Gastroesophageal sphincter (tissue), 4 donors: ENCODE results near the gene FHOD3. TPM values are rescaled to one million over a fixed set of nuclear protein-coding genes. Genes with fewer than 3 reads are reported as not detected.

ENCODE experiments used
- ATAC-seq: fragments of 150-250 bp; one replicate; pipeline ENCODE4 v1.9.1; 2016; ENCODE audit warnings: mild to moderate bottlenecking, moderate library complexity
- H3K27ac ChIP-seq, 4 donors: fragments of 200-600 bp; sonication (generic) in 3 of 4; 1 replicate in 3 of 4; 2 replicates in 1 of 4; pipeline ENCODE4 v1.5.1; 2016 to 2019
- H3K27me3 ChIP-seq: fragments of 200-600 bp; sonication (generic); one replicate; pipeline ENCODE4 v1.5.1; 2019
- H3K36me3 ChIP-seq, 2 donors: fragments of 200-600 bp; sonication (generic); one replicate each; pipeline ENCODE4 v1.5.1; 2019; ENCODE audit warnings: control low read depth in 1 of 2
- H3K4me1 ChIP-seq, 3 donors: fragments of 200-600 bp; sonication (generic); 1 replicate in 2 of 3; 2 replicates in 1 of 3; pipeline ENCODE4 v1.5.1; 2016 to 2019; ENCODE audit warnings: control low read depth in 2 of 3
- H3K4me3 ChIP-seq, 2 donors: fragments of 200-600 bp; sonication (generic); one replicate each; pipeline ENCODE4 v1.5.1; 2019; ENCODE audit warnings: mild to moderate bottlenecking in 1 of 2, moderate library complexity in 1 of 2
- H3K9me3 ChIP-seq, 3 donors: fragments of 200-600 bp; sonication (generic); one replicate each; pipeline ENCODE4 v1.5.1; 2017 to 2019; ENCODE audit warnings: control low read depth in 2 of 3
- CTCF ChIP-seq, 4 experiments: fragments of 200-600 bp in 2 of 4; fragments of 450-650 bp in 2 of 4; sonication (generic) in 1 of 4; IDR thresholded peaks; one replicate each; pipeline ENCODE4 v1.5.1; 2017 to 2019; ENCODE audit warnings: antibody characterized with exemption in 4 of 4, mild to moderate bottlenecking in 2 of 4, moderate library complexity in 2 of 4
- EP300 ChIP-seq: sonication (generic); formaldehyde crosslinking; IDR thresholded peaks from one replicate; pipeline ENCODE4 v1.6.1; 2017; ENCODE audit warnings: antibody characterized with exemption, mild to moderate bottlenecking
- POLR2A ChIP-seq, 2 donors: fragments of 450-650 bp; IDR thresholded peaks; one replicate each; pipeline ENCODE4 v1.6.1; 2017; ENCODE audit warnings: antibody characterized with exemption in 2 of 2, mild to moderate bottlenecking in 2 of 2, moderate library complexity in 1 of 2
- POLR2AphosphoS5 ChIP-seq: sonication (generic); formaldehyde crosslinking; IDR thresholded peaks from one replicate; pipeline ENCODE4 v1.6.1; 2017; ENCODE audit warnings: antibody characterized with exemption
- WGBS, 2 donors: methylation state at CpG; one replicate each; pipeline ENCODE4 v1.1.5; 2018; ENCODE audit warnings: low coverage in 1 of 2; 5-methylcytosine and 5-hydroxymethylcytosine counted together
- total RNA-seq, 4 donors: library from RNA; depleted of rRNA; stranded (reverse); fragments of >200 nt; gene quantifications; one replicate each; pipeline ENCODE4 v1.1.0, GENCODE V29; 2016

Gene FHOD3
- total RNA-seq, 4 donors from 2014 or later, result 18.4 to 36.7 (median 30.4) TPM

GRCh38 chr18:36465276-36465675, 167.8 kb downstream of the FHOD3 start:
- TF ChIP-seq POLR2AphosphoS5, result no peak
- no peak for TF ChIP-seq EP300
- TF ChIP-seq CTCF (IDR thresholded peaks at IDR 0.05), result no peak
- no peak for TF ChIP-seq POLR2A (IDR thresholded peaks at IDR 0.05)
- no peak overlapping the region for H3K27ac ChIP-seq

DNA sequence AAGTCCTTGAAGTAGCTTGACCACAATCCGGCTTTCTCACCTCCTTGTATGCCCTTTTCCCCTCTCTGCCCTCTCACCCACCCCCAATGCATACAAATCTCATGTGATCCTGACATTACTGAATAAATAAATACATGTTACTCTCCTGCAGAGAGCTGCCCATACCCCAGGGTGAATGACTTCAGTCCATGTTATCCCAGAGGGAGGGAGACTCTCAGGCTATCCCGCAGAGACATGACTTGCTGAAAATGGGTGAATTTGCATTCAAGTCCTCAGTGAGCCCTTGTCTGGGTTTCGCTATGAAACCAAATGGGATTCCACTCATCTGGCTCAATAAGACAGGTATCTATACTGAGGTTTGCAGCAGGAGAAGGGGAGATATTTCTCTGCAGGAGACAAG, 168.5 kb downstream of the FHOD3 start:
- H3K27me3 ChIP-seq, result no peaks in the 10 kb centered on the region
- ATAC-seq, result no peak
- no peak overlapping the region for H3K4me3 ChIP-seq
- H3K4me1 ChIP-seq, result no peaks in the 10 kb centered on the region
- TF ChIP-seq EP300 (no peak), POLR2A (IDR thresholded peaks at IDR 0.05) (no peak), CTCF (IDR thresholded peaks at IDR 0.05) (no peak), POLR2AphosphoS5 (no peak)
- WGBS, 2 donors, result 72 to 100% methylated on average over 2 of the region's 3 CpGs
- no peak overlapping the region for H3K27ac ChIP-seq
- H3K9me3 ChIP-seq, result no peaks in the 10 kb centered on the region
- no peaks in the 10 kb centered on the region for H3K36me3 ChIP-seq

More at GRCh38 chr18:36465276-36465675, 167.8 kb downstream of the FHOD3 start:
- no peaks in the 10 kb centered on the region for H3K9me3 ChIP-seq
- 71 to 83% methylated on average over 1 to 2 of the region's 6 CpGs for WGBS, 2 donors
- ATAC-seq, result no peak
- no peaks in the 10 kb centered on the region for H3K36me3 ChIP-seq
- no peaks in the 10 kb centered on the region for H3K4me1 ChIP-seq
- no peak overlapping the region for H3K4me3 ChIP-seq
- H3K27me3 ChIP-seq, result no peaks in the 10 kb centered on the region

DNA sequence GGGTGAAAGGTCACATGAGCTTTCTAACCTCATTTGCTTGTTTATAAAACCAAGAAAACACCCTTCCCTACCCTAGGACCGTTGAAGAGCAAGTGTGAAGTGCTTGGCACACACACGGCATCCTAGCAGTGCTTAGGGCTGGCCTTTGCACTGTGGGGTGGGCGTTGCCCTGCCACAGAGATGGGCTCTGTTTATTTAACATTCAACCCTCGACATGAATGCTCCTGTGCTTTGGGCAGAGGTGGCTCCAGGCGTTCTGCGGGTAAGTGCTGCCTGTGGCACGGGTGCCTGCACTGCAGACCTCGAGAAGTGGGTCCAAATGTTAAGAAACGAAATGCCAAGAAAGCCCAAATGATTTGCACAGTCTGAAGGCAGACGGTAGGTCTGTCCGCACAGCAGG, 170.1 kb downstream of the FHOD3 start:
- Histone ChIP-seq H3K4me3 (no peak overlapping the region), H3K9me3 (no peaks in the 10 kb centered on the region), H3K36me3 (no peaks in the 10 kb centered on the region), H3K27ac (no peak overlapping the region), H3K4me1 (no peaks in the 10 kb centered on the region), H3K27me3 (no peaks in the 10 kb centered on the region)
- 85 to 87% methylated on average over 2 to 4 of the region's 11 CpGs for WGBS, 2 donors
- TF ChIP-seq EP300 (no peak), POLR2AphosphoS5 (no peak), POLR2A (IDR thresholded peaks at IDR 0.05) (no peak), CTCF (IDR thresholded peaks at IDR 0.05) (no peak)
- ATAC-seq, result no peak

DNA sequence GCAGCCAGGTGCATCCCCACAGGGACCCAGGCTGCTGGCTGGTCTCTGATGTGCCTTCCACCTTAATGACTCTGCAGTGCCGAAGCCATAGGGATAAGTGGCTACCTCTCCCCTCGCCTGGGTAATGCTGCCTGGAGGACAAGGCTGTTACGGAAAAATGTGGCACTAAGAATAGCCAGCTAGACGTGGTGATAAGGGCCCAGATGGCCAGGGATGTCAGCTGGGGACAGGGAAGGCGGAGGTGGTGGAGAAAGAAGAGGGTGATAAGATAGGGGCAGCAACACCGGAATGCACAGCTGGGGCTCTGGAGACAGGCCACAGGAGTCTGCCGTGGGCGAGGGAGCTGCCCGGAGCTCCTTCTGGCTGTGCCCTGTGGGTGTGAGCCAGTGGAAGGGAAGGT, 170.6 kb downstream of the FHOD3 start:
- no peak for ATAC-seq
- Histone ChIP-seq H3K4me1 (no peaks in the 10 kb centered on the region), H3K36me3 (no peaks in the 10 kb centered on the region), H3K27me3 (no peaks in the 10 kb centered on the region), H3K9me3 (no peaks in the 10 kb centered on the region), H3K27ac (no peak overlapping the region), H3K4me3 (no peak overlapping the region)
- no peak for TF ChIP-seq CTCF (IDR thresholded peaks at IDR 0.05)
- TF ChIP-seq POLR2AphosphoS5, result no peak
- TF ChIP-seq EP300, result no peak
- 67% methylated on average over 6 of the region's 9 CpGs; no CpG with 5 or more reads in 1 of the 2 donors for WGBS, 2 donors

GRCh38 chr18:36469461-36469860, 171.9 kb downstream of the FHOD3 start:
- Histone ChIP-seq H3K4me3 (no peak overlapping the region), H3K36me3 (no peaks in the 10 kb centered on the region), H3K27ac (no peak overlapping the region), H3K9me3 (no peaks in the 10 kb centered on the region), H3K27me3 (no peaks in the 10 kb centered on the region), H3K4me1 (no peaks in the 10 kb centered on the region)
- WGBS, 2 donors, result 62 to 80% methylated on average over 2 to 4 of the region's 8 CpGs
- ATAC-seq, result no peak
- no peak for TF ChIP-seq CTCF (IDR thresholded peaks at IDR 0.05)
- TF ChIP-seq POLR2AphosphoS5, result no peak
- no peak for TF ChIP-seq POLR2A (IDR thresholded peaks at IDR 0.05)
- TF ChIP-seq EP300, result no peak
